HepG2 (cell line): ENCODE results near the gene SETD1A. TPM values are rescaled to one million over a fixed set of nuclear protein-coding genes. Genes with fewer than 3 reads are reported as not detected.
A peak's percentile ranks its signal among the peaks of the same experiment; 100 is the strongest.

Source experiments
- KLF12 ChIP-seq: sonication (generic); formaldehyde crosslinking; IDR thresholded peaks from 2 replicates; pipeline ENCODE4 v1.4.0; 2020; ENCODE audit warnings: missing genetic modification reagents, borderline replicate concordance
- MBNL3 ChIP-seq: fragments of 250-450 bp; sonication (Bioruptor Pico); conservative IDR thresholded peaks from 2 replicates; pipeline ENCODE4 v1.8.0; 2022; ENCODE audit warnings: mild to moderate bottlenecking, inconsistent platforms
- MIER3 ChIP-seq: IDR thresholded peaks from 2 replicates; pipeline ENCODE4 v1.6.1; 2016; ENCODE audit warnings: missing compliant biosample characterization, borderline replicate concordance
- MZF1 ChIP-seq: sonication (generic); formaldehyde crosslinking; IDR thresholded peaks from 2 replicates; pipeline ENCODE4 v1.8.1; 2023; ENCODE audit warnings: mild to moderate bottlenecking, missing genetic modification reagents, borderline replicate concordance
- SAFB2 ChIP-seq: sonication (generic); formaldehyde crosslinking; IDR thresholded peaks from 2 replicates; pipeline ENCODE4 v1.5.1; 2020; ENCODE audit warnings: missing genetic modification reagents, low read depth, mild to moderate bottlenecking, borderline replicate concordance
- SNAPC5 ChIP-seq: sonication (generic); formaldehyde crosslinking; IDR thresholded peaks from 2 replicates; pipeline ENCODE4 v1.8.1; 2023; ENCODE audit warnings: mild to moderate bottlenecking, missing genetic modification reagents, borderline replicate concordance
- UBTF ChIP-seq: sonication (generic); formaldehyde crosslinking; IDR thresholded peaks from 2 replicates; pipeline ENCODE4 v1.4.0; 2020; ENCODE audit warnings: mild to moderate bottlenecking, missing genetic modification reagents
- WIZ ChIP-seq: sonication (generic); formaldehyde crosslinking; IDR thresholded peaks from 2 replicates; pipeline ENCODE4 v1.5.1; 2020; ENCODE audit warnings: mild to moderate bottlenecking, missing genetic modification reagents
- ZNF264 ChIP-seq: sonication (generic); formaldehyde crosslinking; IDR thresholded peaks from 2 replicates; pipeline ENCODE4 v1.4.0; 2020; ENCODE audit warnings: missing genetic modification reagents
- ZNF574 ChIP-seq: sonication (generic); formaldehyde crosslinking; IDR thresholded peaks from 2 replicates; pipeline ENCODE4 v1.4.0; 2020; ENCODE audit warnings: missing genetic modification reagents
- ZNF644 ChIP-seq: IDR thresholded peaks from 2 replicates; pipeline ENCODE4 v1.6.1; 2016; ENCODE audit warnings: low read depth
- ZNF703 ChIP-seq: sonication (generic); formaldehyde crosslinking; IDR thresholded peaks from 2 replicates; pipeline ENCODE4 v1.5.1; 2020; ENCODE audit warnings: missing genetic modification reagents, mild to moderate bottlenecking, moderate library complexity, borderline replicate concordance
- ZNF792 ChIP-seq: IDR thresholded peaks from 2 replicates; pipeline ENCODE4 v1.6.1; 2016
- ZNF883 ChIP-seq: sonication (generic); formaldehyde crosslinking; IDR thresholded peaks from 2 replicates; pipeline ENCODE4 v1.5.1; 2020; ENCODE audit warnings: mild to moderate bottlenecking, missing genetic modification reagents; ENCODE audit errors: not compliant biosample characterization
- polyA plus RNA-seq, 8 experiments: library from polyadenylated mRNA; depleted of rRNA in 3 of 8; stranded (reverse) in 7 of 8; unstranded in 1 of 8; fragments of >200 nt; fragmentation: Illumina TruSeq in 4 of 8; extraction: Trizol in 4 of 8; gene quantifications; 2 replicates each; pipeline versions ENCODE4 v1.2.1 to v1.2.3, GENCODE V29; 2011 to 2016; ENCODE audit warnings: low read depth in 4 of 8, missing spikeins in 1 of 8, mixed read lengths in 1 of 8; ENCODE audit not compliant: insufficient read depth in 1 of 8
- total RNA-seq, 5 experiments: library from RNA; depleted of rRNA; stranded (reverse); fragments of >200 nt; fragmentation: Illumina TruSeq; extraction: Trizol; gene quantifications; 2 replicates each; pipeline ENCODE4 v1.2.3, GENCODE V29; 2016; ENCODE audit warnings: low read depth in 1 of 5
- TF ChIP-seq, protein P1 (sequence below): sonication (generic); formaldehyde crosslinking; IDR thresholded peaks from 2 replicates; pipeline ENCODE4 v1.4.0; 2020; ENCODE audit warnings: missing genetic modification reagents
- TF ChIP-seq, protein P2 (sequence below): IDR thresholded peaks from 2 replicates; pipeline ENCODE4 v1.6.1; 2016; ENCODE audit warnings: low read depth, missing genetic modification reagents, missing compliant biosample characterization

SETD1A gene
- total and polyA plus RNA-seq, 2 of the 13 experiments (the other 11 are each of a cell fraction or from before 2014, with no cell fraction given), result 3.8 to 5.6 TPM

- TF ChIP-seq ZNF574 (peak; percentile 55; the same call in 1 of the 2 replicates), SAFB2 (CRISPR knock-in tag) (no peak), MIER3 (CRISPR knock-in tag) (peak; percentile 81), MZF1 (CRISPR knock-in tag) (no peak), ZNF792 (no peak), ZNF264 (CRISPR knock-in tag) (no peak), ZNF644 (CRISPR knock-in tag) (no peak), ZNF883 (CRISPR knock-in tag) (no peak), WIZ (CRISPR knock-in tag) (no peak), KLF12 (CRISPR knock-in tag) (peak; percentile 90), UBTF (CRISPR knock-in tag) (peak; percentile 42; the same call in 1 of the 2 replicates), SNAPC5 (CRISPR knock-in tag) (0 out of 2 replicates have a peak, but pooled peaks have one; percentile 22), MBNL3 (no peak; the same call in 1 of the 2 replicates), ZNF703 (CRISPR knock-in tag) (no peak)
- TF ChIP-seq, protein P1, sequence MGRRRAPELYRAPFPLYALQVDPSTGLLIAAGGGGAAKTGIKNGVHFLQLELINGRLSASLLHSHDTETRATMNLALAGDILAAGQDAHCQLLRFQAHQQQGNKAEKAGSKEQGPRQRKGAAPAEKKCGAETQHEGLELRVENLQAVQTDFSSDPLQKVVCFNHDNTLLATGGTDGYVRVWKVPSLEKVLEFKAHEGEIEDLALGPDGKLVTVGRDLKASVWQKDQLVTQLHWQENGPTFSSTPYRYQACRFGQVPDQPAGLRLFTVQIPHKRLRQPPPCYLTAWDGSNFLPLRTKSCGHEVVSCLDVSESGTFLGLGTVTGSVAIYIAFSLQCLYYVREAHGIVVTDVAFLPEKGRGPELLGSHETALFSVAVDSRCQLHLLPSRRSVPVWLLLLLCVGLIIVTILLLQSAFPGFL (CRISPR knock-in tag), result no peak
- TF ChIP-seq, protein P2, sequence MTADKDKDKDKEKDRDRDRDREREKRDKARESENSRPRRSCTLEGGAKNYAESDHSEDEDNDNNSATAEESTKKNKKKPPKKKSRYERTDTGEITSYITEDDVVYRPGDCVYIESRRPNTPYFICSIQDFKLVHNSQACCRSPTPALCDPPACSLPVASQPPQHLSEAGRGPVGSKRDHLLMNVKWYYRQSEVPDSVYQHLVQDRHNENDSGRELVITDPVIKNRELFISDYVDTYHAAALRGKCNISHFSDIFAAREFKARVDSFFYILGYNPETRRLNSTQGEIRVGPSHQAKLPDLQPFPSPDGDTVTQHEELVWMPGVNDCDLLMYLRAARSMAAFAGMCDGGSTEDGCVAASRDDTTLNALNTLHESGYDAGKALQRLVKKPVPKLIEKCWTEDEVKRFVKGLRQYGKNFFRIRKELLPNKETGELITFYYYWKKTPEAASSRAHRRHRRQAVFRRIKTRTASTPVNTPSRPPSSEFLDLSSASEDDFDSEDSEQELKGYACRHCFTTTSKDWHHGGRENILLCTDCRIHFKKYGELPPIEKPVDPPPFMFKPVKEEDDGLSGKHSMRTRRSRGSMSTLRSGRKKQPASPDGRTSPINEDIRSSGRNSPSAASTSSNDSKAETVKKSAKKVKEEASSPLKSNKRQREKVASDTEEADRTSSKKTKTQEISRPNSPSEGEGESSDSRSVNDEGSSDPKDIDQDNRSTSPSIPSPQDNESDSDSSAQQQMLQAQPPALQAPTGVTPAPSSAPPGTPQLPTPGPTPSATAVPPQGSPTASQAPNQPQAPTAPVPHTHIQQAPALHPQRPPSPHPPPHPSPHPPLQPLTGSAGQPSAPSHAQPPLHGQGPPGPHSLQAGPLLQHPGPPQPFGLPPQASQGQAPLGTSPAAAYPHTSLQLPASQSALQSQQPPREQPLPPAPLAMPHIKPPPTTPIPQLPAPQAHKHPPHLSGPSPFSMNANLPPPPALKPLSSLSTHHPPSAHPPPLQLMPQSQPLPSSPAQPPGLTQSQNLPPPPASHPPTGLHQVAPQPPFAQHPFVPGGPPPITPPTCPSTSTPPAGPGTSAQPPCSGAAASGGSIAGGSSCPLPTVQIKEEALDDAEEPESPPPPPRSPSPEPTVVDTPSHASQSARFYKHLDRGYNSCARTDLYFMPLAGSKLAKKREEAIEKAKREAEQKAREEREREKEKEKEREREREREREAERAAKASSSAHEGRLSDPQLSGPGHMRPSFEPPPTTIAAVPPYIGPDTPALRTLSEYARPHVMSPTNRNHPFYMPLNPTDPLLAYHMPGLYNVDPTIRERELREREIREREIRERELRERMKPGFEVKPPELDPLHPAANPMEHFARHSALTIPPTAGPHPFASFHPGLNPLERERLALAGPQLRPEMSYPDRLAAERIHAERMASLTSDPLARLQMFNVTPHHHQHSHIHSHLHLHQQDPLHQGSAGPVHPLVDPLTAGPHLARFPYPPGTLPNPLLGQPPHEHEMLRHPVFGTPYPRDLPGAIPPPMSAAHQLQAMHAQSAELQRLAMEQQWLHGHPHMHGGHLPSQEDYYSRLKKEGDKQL, result no peak
Measured at GRCh38 chr16:30922960-30923535, 34.5 kb upstream of the SETD1A start (continued).
